Naive B cell (primary cell): ENCODE measurements around the gene BANF2. TPM values are rescaled to one million over a fixed set of nuclear protein-coding genes. Genes with fewer than 3 reads are reported as not detected.

ENCODE experiments used
- ATAC-seq, 2 donors: fragments of 150-1000 bp; cut with Tn5 transposase; 2 replicates each; pipeline ENCODE4 v1.10.0; 2021; ENCODE audit warnings: low read depth in 2 of 2, mild to moderate bottlenecking in 2 of 2, moderate library complexity in 2 of 2
- DNase-seq: peaks from one replicate; pipeline ENCODE4 v3.0.0; 2022
- H3K27ac Mint-ChIP-seq, 6 donors: one replicate each; pipeline ENCODE4 v1.8.0; 2020 to 2022; ENCODE audit warnings: mild to moderate bottlenecking in 6 of 6, mixed read lengths in 6 of 6, moderate library complexity in 5 of 6, inconsistent platforms in 2 of 6
- H3K27me3 Mint-ChIP-seq, 3 donors: one replicate each; pipeline ENCODE4 v1.8.0; 2021 to 2022; ENCODE audit warnings: mixed read lengths in 3 of 3, mild to moderate bottlenecking in 1 of 3
- H3K36me3 Mint-ChIP-seq, 2 donors: one replicate each; pipeline ENCODE4 v1.8.0; 2020 to 2022; ENCODE audit warnings: mixed read lengths in 2 of 2, inconsistent platforms in 1 of 2, mild to moderate bottlenecking in 1 of 2
- H3K4me1 Mint-ChIP-seq, 3 donors: one replicate each; pipeline ENCODE4 v1.8.0; 2020 to 2022; ENCODE audit warnings: mixed read lengths in 3 of 3, inconsistent platforms in 1 of 3, mild to moderate bottlenecking in 1 of 3, moderate library complexity in 1 of 3
- H3K4me3 Mint-ChIP-seq, 8 donors: one replicate each; pipeline ENCODE4 v1.8.0; 2020 to 2022; ENCODE audit warnings: mild to moderate bottlenecking in 8 of 8, mixed read lengths in 8 of 8, moderate library complexity in 8 of 8, inconsistent platforms in 2 of 8
- H3K9me3 Mint-ChIP-seq, 7 donors: one replicate each; pipeline ENCODE4 v1.8.0; 2020 to 2022; ENCODE audit warnings: mixed read lengths in 7 of 7, mild to moderate bottlenecking in 5 of 7, inconsistent platforms in 2 of 7, moderate library complexity in 1 of 7
- polyA plus RNA-seq, 6 donors: library from polyadenylated mRNA; unstranded; fragments of 300-500 nt; fragmentation: Illumina TruSeq; gene quantifications; one replicate each; pipeline ENCODE4 v1.2.3, GENCODE V29; 2021; ENCODE audit warnings: low read depth in 6 of 6

The BANF2 gene
- polyA plus RNA-seq, 6 donors from 2014 or later: not detected

DNA sequence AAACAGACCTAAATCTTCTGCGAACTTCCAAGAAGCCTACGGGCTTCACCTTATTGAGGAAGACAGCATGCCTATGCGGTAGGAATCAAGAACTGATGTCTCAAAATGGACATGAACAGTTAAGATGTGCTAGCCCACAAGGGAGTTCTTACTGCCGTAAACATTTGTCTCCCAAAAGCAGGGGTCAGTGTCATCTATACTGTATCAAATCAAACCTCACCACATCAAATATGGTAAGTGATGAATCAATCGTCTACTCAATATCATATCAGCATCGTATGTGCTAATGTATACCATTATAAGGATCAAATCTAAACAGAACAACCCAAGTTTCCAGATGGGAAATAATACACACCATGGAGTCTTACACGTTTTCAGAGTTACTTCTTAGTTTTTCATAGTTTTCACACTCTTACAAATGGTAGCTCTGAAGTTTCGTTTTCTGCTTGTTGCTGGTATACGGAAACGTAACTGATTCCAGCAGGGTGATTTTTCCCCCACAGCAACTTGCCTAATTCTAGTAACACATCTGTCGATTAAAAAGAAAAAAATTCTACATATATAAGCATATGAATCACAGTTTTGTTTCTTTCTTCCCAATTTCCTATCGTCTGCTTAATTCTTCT lies 30.3 kb upstream of the BANF2 start:
- DNase-seq: no peak
- Mint-ChIP-seq H3K9me3 (no peaks in the 10 kb centered on the region), H3K27me3 (no peaks in the 10 kb centered on the region), H3K36me3 (peaks cover 0 to 9% of the 10 kb centered on the region in 2 donors), H3K4me1 (peaks cover 14 to 32% (median 23%) of the 10 kb centered on the region in 3 donors), H3K27ac (no peak overlapping the region), H3K4me3 (no peak overlapping the region)
- no peak for ATAC-seq

DNA sequence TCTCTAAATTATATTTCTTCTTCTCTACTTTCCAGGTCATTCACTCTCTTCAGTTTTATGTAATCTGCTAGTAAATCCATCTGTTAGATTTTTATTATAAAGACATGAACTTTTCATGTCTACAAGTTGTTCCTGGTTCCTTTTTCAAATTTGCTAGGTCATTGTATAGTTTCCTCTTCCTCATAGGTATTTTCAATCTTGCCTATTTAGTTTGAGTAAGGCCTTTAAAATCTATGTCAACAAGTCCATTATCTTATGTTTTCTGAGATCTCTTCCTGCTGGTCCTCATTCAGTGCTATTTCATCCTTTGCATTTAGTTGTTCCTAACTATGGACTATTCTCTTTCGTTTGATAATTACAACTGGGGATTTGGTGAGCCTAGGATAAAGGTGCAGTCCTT lies 28.8 kb upstream of the BANF2 start:
- Mint-ChIP-seq H3K36me3 (peaks cover 0 to 9% of the 10 kb centered on the region in 2 donors), H3K4me3 (no peak overlapping the region), H3K4me1 (peaks cover 10 to 26% (median 20%) of the 10 kb centered on the region in 3 donors), H3K9me3 (no peaks in the 10 kb centered on the region), H3K27me3 (no peaks in the 10 kb centered on the region), H3K27ac (peak overlapping the region in 1 of 6 donors; percentile 77)
- ATAC-seq (no peak), DNase-seq (no peak)

DNA sequence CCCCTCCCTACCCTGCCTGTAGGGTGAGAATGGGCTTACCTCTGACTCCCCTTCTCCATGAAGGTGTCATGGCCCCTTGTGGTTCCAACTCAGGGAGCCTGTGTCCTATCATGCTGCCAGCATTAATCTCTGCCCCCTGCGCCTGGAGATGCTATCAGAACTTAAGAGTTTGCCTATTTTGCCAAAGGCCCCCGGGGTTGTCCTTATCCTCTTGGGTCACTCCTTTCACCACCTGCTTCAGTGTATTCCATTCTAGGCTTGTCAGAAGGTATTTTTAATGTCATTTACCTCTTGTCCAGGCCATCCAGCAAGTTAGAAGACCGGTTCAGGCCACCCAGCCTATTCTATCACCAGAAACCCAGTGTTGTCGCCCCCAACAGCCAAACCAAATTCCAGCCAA lies 28.2 kb upstream of the BANF2 start:
- no peak for DNase-seq
- peak overlapping the region in 1 of 6 donors; percentile 22 for H3K27ac Mint-ChIP-seq
- no peak for ATAC-seq
- no peaks in the 10 kb centered on the region for H3K9me3 Mint-ChIP-seq
- peaks cover 10 to 26% (median 19%) of the 10 kb centered on the region in 3 donors for H3K4me1 Mint-ChIP-seq
- no peak overlapping the region for H3K4me3 Mint-ChIP-seq
- H3K36me3 Mint-ChIP-seq: peaks cover 0 to 9% of the 10 kb centered on the region in 2 donors
- H3K27me3 Mint-ChIP-seq: no peaks in the 10 kb centered on the region

DNA sequence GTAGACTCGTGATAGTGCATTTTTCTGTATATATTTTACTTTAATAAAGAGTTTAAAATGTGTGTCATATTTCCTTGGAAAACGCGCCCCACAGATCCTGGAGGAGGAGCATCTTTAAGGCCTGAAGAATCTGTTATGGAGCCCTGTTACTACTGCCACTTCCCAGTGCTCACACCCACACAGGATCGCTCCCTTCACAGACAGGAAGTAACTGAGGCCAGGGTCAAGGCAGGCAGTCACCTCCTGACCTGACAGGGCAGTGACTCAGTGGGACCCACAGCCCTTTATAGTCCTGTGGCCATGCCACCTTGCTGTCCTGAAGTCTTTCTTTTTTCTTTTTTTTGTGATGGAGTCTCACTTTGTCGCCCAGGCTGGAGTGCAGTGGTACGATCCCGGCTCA lies 26.7 kb upstream of the BANF2 start:
- H3K27me3 Mint-ChIP-seq: no peaks in the 10 kb centered on the region
- H3K4me1 Mint-ChIP-seq: peaks cover 10 to 26% (median 19%) of the 10 kb centered on the region in 3 donors
- H3K9me3 Mint-ChIP-seq: no peaks in the 10 kb centered on the region
- H3K27ac Mint-ChIP-seq: no peak overlapping the region
- H3K36me3 Mint-ChIP-seq: peaks cover 0 to 5% of the 10 kb centered on the region in 2 donors
- DNase-seq: no peak
- H3K4me3 Mint-ChIP-seq: no peak overlapping the region
- ATAC-seq: no peak

DNA sequence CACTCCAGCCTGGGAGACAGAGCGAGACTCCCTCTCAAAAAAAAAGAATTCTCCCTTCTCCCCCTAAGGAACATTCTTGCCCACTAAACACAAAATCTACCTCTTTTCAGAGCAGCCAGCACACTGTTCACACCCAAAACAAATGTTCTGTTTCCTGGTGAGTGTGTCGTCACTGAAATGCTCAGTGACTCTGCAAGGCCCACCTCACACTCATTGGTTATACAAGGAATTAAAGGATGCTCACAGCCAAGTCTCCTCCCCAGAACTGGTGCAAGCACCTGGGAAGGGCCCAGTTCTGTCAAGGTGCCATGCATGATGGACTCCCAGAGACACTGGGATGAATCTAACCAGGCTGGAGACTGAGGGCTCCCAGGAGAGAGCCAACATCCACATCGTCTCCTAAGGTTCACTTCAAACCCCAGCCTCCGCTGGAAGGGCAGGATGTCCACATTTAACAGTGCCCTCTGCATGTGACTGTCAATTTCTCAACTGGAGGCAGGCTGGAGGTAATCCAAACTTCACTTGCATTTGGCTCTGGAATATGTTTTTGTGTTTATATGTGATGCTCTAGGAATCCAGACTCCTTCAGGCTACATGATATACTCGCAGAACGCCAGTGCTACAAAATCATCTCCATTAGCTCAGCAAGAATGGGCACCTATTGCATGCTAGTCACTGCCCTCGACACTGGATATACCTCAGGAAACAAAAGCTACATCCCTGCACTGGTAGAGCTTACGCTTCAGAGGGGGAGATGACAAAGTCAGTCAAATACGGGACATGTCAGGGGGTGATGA lies 24.8 kb upstream of the BANF2 start:
- Mint-ChIP-seq H3K4me1 (peaks cover 14 to 33% (median 25%) of the 10 kb centered on the region in 3 donors), H3K4me3 (no peak overlapping the region), H3K27me3 (no peaks in the 10 kb centered on the region), H3K27ac (no peak overlapping the region), H3K9me3 (no peaks in the 10 kb centered on the region), H3K36me3 (peaks cover 0 to 5% of the 10 kb centered on the region in 2 donors)
- ATAC-seq: no peak
- no peak for DNase-seq

DNA sequence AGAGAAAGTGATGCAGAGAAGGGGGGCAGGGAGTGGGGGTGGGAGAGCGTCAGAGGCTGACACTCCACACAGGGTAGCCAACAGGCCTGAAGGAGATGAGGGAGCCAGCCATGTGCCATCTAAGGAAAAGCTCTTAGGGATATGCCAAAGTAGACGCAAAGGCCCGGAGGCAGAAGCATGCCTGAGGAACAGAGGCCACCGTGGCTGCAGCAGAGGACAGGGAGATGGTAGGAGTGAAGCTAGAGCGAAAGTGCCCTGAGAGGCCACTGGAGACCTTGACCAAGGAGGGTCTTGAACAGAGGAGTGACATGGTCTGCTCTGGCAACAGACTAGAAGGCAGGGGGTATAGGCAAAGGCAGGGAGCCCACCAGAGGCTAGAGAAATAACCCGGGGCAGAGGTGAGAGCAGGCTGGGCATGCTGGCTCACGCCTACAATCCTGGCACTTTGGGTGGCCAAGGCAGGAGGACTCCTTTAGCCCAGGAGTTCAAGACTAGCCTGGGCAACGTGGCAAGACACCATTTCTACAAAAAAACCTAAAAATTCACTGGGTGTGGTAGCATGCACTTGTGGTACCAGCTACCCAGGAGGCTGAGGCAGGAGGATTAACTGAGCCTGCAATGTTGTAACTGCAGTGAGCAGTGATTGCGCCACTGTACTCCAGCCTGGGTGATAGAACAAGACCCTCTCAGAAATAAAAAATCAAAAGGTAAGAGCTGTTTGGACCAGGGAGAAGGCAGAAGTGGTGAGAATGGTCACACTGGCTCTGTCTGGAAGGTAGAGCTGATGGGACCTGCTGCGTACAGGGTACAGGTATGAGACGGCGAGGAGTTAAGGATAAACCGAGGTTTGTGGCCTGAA lies 24.0 kb upstream of the BANF2 start:
- H3K4me3 Mint-ChIP-seq: peak overlapping the region in 2 of 8 donors; percentile 35 to 76
- no peak overlapping the region for H3K27ac Mint-ChIP-seq
- peaks cover 20 to 40% (median 27%) of the 10 kb centered on the region in 3 donors for H3K4me1 Mint-ChIP-seq
- H3K27me3 Mint-ChIP-seq: no peaks in the 10 kb centered on the region
- no peaks in the 10 kb centered on the region for H3K9me3 Mint-ChIP-seq
- no peak for ATAC-seq
- H3K36me3 Mint-ChIP-seq: peaks cover 0 to 4% of the 10 kb centered on the region in 2 donors
- no peak for DNase-seq

DNA sequence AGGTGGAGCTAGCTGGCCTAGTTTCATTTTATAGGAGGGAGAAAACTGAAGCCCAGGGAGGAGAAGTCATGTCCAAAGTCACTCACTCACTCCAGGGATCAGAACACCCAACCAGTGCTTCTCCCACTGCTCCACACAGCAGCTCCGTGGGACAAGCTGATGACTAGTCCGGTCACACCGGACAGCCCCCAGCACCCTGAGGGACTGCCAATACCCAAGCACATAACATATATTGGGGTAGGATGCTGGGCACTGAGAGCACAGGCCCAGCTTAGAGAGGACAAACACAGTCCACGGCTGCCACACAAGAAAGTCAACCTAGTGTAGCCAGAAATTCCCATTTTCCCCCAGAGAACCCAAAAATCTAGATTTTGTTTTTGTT lies 23.4 kb upstream of the BANF2 start:
- no peaks in the 10 kb centered on the region for H3K27me3 Mint-ChIP-seq
- no peaks in the 10 kb centered on the region for H3K36me3 Mint-ChIP-seq
- peak overlapping the region in 2 of 8 donors; percentile 35 to 76 for H3K4me3 Mint-ChIP-seq
- H3K9me3 Mint-ChIP-seq: no peaks in the 10 kb centered on the region
- DNase-seq (no peak), ATAC-seq (no peak)
- H3K4me1 Mint-ChIP-seq: peaks cover 13 to 34% (median 22%) of the 10 kb centered on the region in 3 donors
- no peak overlapping the region for H3K27ac Mint-ChIP-seq

DNA sequence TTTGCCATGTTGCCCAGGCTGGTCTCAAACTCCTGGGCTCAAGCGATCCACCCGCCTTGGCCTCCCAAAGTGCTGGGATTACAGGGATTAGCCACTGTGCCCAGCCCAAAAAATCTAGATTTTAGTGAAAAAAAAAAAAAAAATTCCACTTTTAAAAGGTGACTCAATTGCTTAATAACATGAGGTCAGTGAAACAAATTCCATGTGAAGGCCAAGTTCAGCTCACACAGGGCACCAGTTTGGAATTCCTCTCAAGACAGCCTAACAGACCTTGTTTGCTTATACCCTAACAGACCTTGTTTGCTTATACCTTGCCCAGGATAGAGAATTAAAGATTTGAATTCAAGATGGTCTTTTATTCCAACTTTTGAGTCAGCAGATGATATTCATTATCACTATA lies 22.8 kb upstream of the BANF2 start:
- ATAC-seq (no peak), DNase-seq (no peak)
- Mint-ChIP-seq H3K27me3 (no peaks in the 10 kb centered on the region), H3K27ac (no peak overlapping the region), H3K4me1 (peaks cover 12 to 28% (median 16%) of the 10 kb centered on the region in 3 donors), H3K36me3 (no peaks in the 10 kb centered on the region), H3K4me3 (no peak overlapping the region), H3K9me3 (no peaks in the 10 kb centered on the region)

DNA sequence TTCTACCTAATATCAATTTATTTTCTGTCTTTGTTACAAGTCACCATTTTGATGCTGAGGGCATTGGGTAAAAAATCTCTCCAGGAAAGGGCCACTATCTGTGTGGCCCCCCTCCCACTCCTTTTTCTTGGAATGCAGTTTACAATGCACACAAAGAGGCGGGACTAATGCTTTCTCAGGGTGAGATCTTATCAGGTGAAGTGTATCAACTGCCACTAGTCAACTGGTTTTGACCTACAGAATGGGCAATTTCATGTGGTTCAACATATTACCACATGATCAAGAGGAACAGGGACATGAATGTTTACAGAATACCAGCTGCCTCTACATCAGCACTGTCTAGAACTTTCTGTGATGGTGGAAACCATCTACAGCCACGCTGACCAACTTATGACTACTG lies 21.5 kb upstream of the BANF2 start:
- Mint-ChIP-seq H3K27ac (peak overlapping the region in 1 of 6 donors; percentile 28), H3K9me3 (no peaks in the 10 kb centered on the region), H3K4me3 (peak overlapping the region in 1 of 8 donors; percentile 85), H3K27me3 (peaks cover 0 to 4% (median 0%) of the 10 kb centered on the region in 3 donors), H3K4me1 (peaks cover 21 to 32% (median 23%) of the 10 kb centered on the region in 3 donors), H3K36me3 (no peaks in the 10 kb centered on the region)
- DNase-seq: no peak
- ATAC-seq: no peak

DNA sequence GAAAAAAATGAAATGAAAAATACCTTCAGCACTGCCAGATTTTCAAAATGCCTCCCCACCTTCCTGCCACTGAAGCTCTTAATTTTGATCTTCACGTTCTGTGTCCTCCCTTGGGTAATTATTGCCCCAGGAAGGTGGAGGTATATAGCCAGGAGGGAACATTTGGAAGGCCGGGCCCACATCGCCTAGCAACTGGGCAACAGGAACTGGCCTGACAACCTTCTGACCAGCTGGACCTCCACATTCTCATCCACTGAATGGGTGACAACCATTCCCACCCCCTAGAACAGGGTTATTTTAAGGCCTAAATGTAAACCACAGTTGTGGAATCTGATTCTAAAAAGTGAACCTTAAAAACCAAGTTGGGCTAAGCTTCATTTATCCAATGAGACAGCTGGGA lies 20.9 kb upstream of the BANF2 start:
- ATAC-seq (no peak), DNase-seq (no peak)
- no peak overlapping the region for H3K27ac Mint-ChIP-seq
- no peaks in the 10 kb centered on the region for H3K36me3 Mint-ChIP-seq
- H3K9me3 Mint-ChIP-seq: no peaks in the 10 kb centered on the region
- peaks cover 21 to 32% (median 24%) of the 10 kb centered on the region in 3 donors for H3K4me1 Mint-ChIP-seq
- peaks cover 4 to 5% (median 4%) of the 10 kb centered on the region in 3 donors for H3K27me3 Mint-ChIP-seq
- peak overlapping the region in 2 of 8 donors; percentile 56 to 85 for H3K4me3 Mint-ChIP-seq

DNA sequence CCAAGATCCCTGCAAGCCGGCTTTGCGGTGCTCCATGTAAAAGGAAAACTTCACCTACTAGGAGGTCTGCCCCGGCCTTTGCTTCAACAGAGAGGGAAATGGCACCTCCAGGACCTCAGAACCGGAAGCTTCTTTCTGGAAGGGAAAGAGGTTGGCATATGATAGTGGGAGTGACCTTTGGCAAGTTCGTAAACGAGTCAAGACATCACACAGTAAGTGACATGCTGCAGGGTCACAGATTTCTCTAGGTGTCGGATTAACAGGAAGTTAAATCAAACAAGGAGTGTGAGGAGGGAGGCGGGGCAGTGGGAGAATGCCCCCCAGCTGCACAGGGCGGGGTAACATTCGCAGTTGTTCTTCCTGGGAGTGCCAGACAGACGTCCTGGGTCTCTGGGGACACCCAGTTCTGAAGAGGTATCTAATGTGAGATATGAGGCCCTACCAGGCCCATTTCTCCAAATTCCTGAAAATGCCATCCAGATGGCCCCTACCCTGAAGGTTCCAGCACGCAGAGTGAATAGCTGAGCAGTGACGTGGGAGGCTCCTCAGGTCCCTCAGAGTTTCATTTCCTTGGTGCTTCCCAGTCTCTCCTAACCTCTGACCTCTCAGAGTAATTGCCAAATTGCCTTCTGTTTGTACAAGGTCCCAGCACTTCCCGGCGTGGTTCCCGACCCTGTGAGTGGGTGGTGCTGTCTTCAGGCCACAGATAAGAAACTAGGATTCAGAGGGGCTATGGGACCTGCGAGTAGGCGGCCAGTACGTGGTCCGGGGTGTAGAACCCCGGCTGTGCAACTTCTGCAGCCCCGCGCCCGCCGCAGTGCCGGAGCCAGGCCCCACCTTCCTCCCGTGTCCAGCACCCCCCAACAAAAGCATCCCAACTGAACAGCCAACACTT lies 19.6 kb upstream of the BANF2 start:
- Mint-ChIP-seq H3K36me3 (no peaks in the 10 kb centered on the region), H3K4me3 (peak overlapping the region; percentile 75 to 94 (median 88)), H3K27ac (peak overlapping the region; percentile 36 to 68 (median 53)), H3K4me1 (peaks cover 21 to 28% (median 24%) of the 10 kb centered on the region in 3 donors), H3K27me3 (peaks cover 4 to 17% (median 11%) of the 10 kb centered on the region in 3 donors), H3K9me3 (no peaks in the 10 kb centered on the region)
- ATAC-seq (no peak), DNase-seq (peak; percentile 12)

DNA sequence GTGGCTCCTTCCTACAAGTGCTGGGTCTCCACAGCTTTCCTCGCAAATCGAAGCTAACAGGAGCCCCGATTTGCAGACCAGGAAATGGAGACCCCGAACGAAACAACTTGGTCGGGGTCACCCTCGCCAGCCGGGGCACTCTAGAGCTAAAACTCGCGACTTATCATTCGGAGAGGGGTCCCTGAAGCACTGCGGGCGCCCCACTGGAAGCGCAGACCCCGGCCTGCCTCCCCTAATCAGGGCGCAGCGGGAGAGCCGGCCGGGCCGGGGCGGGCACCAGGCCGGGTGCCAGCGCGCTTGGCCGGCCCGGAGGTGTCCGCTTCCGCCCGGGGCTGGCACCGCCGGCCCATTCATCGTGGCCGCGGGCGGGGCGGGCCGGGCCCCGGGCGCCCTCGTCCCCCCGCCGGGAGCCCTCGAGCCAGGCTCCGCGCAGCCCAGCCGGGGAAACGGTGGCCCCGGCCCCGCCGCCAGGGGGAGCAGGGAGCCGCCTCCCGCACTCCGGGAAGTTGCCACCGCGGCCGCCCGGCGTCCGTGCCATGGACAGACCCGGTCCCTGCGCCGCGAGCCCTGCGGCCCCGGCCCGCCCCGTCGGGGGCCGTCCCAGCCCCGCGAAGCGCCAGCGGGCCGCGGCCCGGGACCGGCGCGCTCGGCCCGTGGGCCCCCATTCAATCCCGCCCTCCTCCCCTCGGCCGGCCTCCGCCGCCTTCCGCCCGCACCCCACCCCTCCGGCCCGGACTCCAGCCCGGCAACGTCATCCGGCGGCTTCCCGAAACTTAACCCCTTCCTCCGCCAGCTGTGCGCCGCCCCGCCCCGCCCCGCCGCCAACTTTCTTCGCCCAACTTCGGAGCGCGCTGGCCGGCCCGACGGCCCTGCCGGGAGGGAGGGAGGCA lies 18.7 kb upstream of the BANF2 start:
- Mint-ChIP-seq H3K4me1 (peaks cover 21 to 26% (median 24%) of the 10 kb centered on the region in 3 donors), H3K27me3 (peaks cover 9 to 24% (median 17%) of the 10 kb centered on the region in 3 donors), H3K27ac (peak overlapping the region in 4 of 6 donors; percentile 11 to 68 (median 34)), H3K36me3 (peaks cover 0 to 4% of the 10 kb centered on the region in 2 donors), H3K4me3 (peak overlapping the region; percentile 82 to 94 (median 90)), H3K9me3 (no peaks in the 10 kb centered on the region)
- DNase-seq (peak; percentile 81), ATAC-seq (peak; percentile 27 to 34)
